Activated CD8-positive, alpha-beta T cell treated with anti-CD3 and anti-CD28 coated beads for 36 hours (primary cell): Measurements from ENCODE around the gene ANKRD63. TPM values are rescaled to one million over a fixed set of nuclear protein-coding genes. Genes with fewer than 3 reads are reported as not detected.

Experiments used
- ATAC-seq: fragments of 200-7000 bp; cut with Tn5 transposase; one replicate; pipeline ENCODE4 v1.10.0; 2021; ENCODE audit warnings: mild to moderate bottlenecking, moderate library complexity
- CTCF ChIA-PET: fragments of 350-600 bp; sonication (Branson Sonifier 250); formaldehyde crosslinking; loops from one replicate; lab custom pipeline; 2021; ENCODE audit warnings: antibody characterized with exemption; lab: Charles Lee
- POLR2A ChIA-PET: fragments of 350-600 bp; sonication (Branson Sonifier 250); formaldehyde crosslinking; loops from one replicate; lab custom pipeline; 2021; ENCODE audit warnings: antibody characterized with exemption; lab: Charles Lee
- DNase-seq: peaks from one replicate; pipeline ENCODE4 v3.0.0-alpha.2; 2020
- H3K27ac Mint-ChIP-seq: one replicate; pipeline ENCODE4 v1.8.0; 2021; ENCODE audit warnings: mild to moderate bottlenecking, mixed read lengths
- H3K27me3 Mint-ChIP-seq: one replicate; pipeline ENCODE4 v1.8.0; 2021; ENCODE audit warnings: mixed read lengths
- H3K36me3 Mint-ChIP-seq: one replicate; pipeline ENCODE4 v1.8.0; 2021; ENCODE audit warnings: low read depth, mixed read lengths
- H3K4me1 Mint-ChIP-seq: one replicate; pipeline ENCODE4 v1.8.0; 2021; ENCODE audit warnings: low read depth, mixed read lengths
- H3K4me3 Mint-ChIP-seq: one replicate; pipeline ENCODE4 v1.8.0; 2021; ENCODE audit warnings: mild to moderate bottlenecking, moderate library complexity, mixed read lengths
- H3K9me3 Mint-ChIP-seq: one replicate; pipeline ENCODE4 v1.8.0; 2021; ENCODE audit warnings: mixed read lengths
- CTCF ChIP-seq: fragments of 200-600 bp; IDR thresholded peaks from one replicate; pipeline ENCODE4 v1.8.0; 2022; ENCODE audit warnings: antibody characterized with exemption, mild to moderate bottlenecking
- intact Hi-C: fragments of 100-400 bp; cut with micrococcal nuclease; formaldehyde crosslinking; loops from one replicate; pipeline ENCODE4 v1.10.0; 2022
- total RNA-seq, 2 experiments: library from RNA; stranded (reverse); gene quantifications; one replicate each; pipeline ENCODE4 v1.2.3, GENCODE V29; 2021

ANKRD63 gene
- total RNA-seq, 2 experiments from 2014 or later: not detected

- H3K4me3 Mint-ChIP-seq: no peak overlapping the region
- H3K9me3 Mint-ChIP-seq: no peaks in the 10 kb centered on the region
- H3K4me1 Mint-ChIP-seq: peaks cover 7% of the 10 kb centered on the region
- DNase-seq (no peak), ATAC-seq (no peak)
- ChIA-PET POLR2A (no interaction called here), CTCF (interaction anchor here (1.0 kb wide), 1 partner anchor 29 kb away, joined by 3 read pairs; no protein-coding TSS in a partner anchor)
- H3K36me3 Mint-ChIP-seq: no peaks in the 10 kb centered on the region
- peaks cover 18% of the 10 kb centered on the region for H3K27me3 Mint-ChIP-seq
- intact Hi-C loops: no loop called here
- no peak overlapping the region for H3K27ac Mint-ChIP-seq
- no peak for TF ChIP-seq CTCF
Observed at GRCh38 chr15:40235201-40235885, 47.5 kb downstream of the ANKRD63 start.

GRCh38 chr15:40234783-40235182 is 48.1 kb downstream of the ANKRD63 start:
- POLR2A ChIA-PET: interaction anchor here (1.0 to 1.1 kb wide), 2 partner anchors 22 to 28 kb away, joined by 3 to 4 read pairs; no protein-coding TSS in a partner anchor
- Mint-ChIP-seq H3K4me1 (peaks cover 7% of the 10 kb centered on the region), H3K9me3 (no peaks in the 10 kb centered on the region), H3K27ac (no peak overlapping the region), H3K36me3 (no peaks in the 10 kb centered on the region), H3K27me3 (peaks cover 16% of the 10 kb centered on the region), H3K4me3 (no peak overlapping the region)
- no peak for ATAC-seq
- CTCF ChIA-PET: interaction anchor here (1.2 kb wide), 1 partner anchor 39 kb away, joined by 3 read pairs; no protein-coding TSS in a partner anchor
- DNase-seq: no peak
- TF ChIP-seq CTCF: no peak
- intact Hi-C loops: no loop called here

DNA sequence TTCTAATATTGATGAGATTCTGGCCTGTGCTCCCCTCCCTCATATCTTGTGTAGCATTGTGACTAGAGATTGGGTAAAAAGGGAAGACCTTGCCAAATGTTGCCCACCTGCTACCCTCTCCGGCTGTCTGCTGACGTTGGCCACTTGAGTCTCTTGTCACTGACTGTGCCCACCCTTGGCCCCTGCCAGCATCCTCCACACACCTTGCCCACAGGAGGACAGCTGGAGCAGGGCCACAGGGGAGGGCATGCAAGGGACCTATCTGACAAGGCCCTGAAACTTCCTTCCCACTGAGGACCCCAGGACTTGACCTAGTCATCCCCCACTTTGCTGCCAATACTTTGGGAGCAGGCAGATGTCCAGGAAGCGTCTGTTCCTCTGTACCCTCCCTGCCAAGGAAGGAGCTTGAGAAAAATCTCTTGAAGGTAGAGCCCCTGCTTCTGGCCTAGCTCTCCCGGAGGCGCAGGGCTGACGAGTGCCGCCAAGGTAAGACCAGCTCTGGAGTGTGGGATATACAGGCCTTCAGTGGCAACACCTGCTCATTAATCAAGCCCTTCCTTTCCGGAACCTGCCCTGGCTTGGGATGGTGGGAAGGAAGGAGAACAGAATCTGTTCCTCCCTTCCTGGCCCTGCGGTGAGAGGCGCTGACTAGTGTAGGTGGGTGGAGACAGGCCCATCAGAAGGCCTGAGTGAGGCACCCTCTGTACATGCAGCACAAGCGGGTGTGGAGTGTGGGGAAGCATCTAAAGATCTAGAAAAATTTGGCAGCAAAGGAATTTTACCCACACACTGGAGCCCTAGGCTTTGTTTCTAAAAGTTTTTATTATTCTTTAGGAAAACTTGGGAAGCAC is 48.9 kb downstream of the ANKRD63 start:
- DNase-seq: no peak
- no peaks in the 10 kb centered on the region for H3K9me3 Mint-ChIP-seq

DNA sequence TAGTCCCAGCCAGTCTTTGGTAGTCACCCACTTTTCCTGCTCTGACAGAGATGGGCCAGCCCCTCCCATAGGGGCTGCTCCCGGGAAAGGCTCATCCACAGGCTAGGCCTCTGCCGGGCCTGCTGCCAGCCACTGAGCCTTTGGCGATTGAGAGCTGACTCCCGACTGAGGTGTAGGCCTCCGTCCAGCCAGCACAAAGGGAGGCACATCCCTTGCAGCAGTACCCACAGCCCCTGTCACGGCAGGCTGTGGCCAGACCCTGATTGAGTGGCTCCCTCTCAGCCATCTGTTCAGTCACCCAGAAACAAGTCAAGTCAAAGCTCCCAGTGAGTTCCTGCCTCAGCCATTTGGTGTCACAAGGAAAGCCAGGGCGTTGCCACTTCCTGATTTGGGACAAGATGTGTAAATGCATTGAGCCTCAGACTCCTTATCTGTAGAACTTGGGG is 50.2 kb downstream of the ANKRD63 start:
- ChIA-PET POLR2A (no interaction called here), CTCF (interaction anchor here (0.6 to 3.5 kb wide), 2 partner anchors 41 to 75 kb away, joined by 3 to 22 read pairs; partner anchors contain the start of gene PLCB2)

More for the DNA sequence above, 48.9 kb downstream of the ANKRD63 start:
- intact Hi-C loops: no loop called here
- H3K27ac Mint-ChIP-seq: no peak overlapping the region
- TF ChIP-seq CTCF: no peak
- no peaks in the 10 kb centered on the region for H3K36me3 Mint-ChIP-seq
- CTCF ChIA-PET: interaction anchor here (1.2 kb wide), 1 partner anchor 40 kb away, joined by 3 read pairs; no protein-coding TSS in a partner anchor
- peaks cover 10% of the 10 kb centered on the region for H3K27me3 Mint-ChIP-seq
- H3K4me1 Mint-ChIP-seq: peaks cover 4% of the 10 kb centered on the region
- POLR2A ChIA-PET: interaction anchor here (1.0 to 1.1 kb wide), 2 partner anchors 22 to 29 kb away, joined by 3 to 4 read pairs; no protein-coding TSS in a partner anchor
- ATAC-seq: no peak
- no peak overlapping the region for H3K4me3 Mint-ChIP-seq

More for the DNA sequence above, 50.2 kb downstream of the ANKRD63 start:
- no peaks in the 10 kb centered on the region for H3K36me3 Mint-ChIP-seq
- no peaks in the 10 kb centered on the region for H3K9me3 Mint-ChIP-seq
- ATAC-seq (no peak), DNase-seq (no peak)
- peaks cover under 1% of the 10 kb centered on the region for H3K27me3 Mint-ChIP-seq
- no peak overlapping the region for H3K4me3 Mint-ChIP-seq
- no peak for TF ChIP-seq CTCF
- intact Hi-C loops: no loop called here
- no peak overlapping the region for H3K27ac Mint-ChIP-seq
- no peaks in the 10 kb centered on the region for H3K4me1 Mint-ChIP-seq

Other genes with a start within 250 kb of the ANKRD63 start
- gene SRP14, start 243.9 kb downstream of the ANKRD63 start, total RNA-seq: 100 to 1,000 TPM; 147 to 152 TPM
- 1 to 10 TPM; 4.2 to 4.3 TPM for gene BMF, start 174.2 kb downstream of the ANKRD63 start, total RNA-seq
- 10 to 100 TPM; 79.6 to 82.5 TPM for gene BUB1B, start 122.0 kb downstream of the ANKRD63 start, total RNA-seq
- gene PAK6, start 44.0 kb downstream of the ANKRD63 start, total RNA-seq: under 1 TPM; 0.67 to 0.83 TPM
- gene PLCB2, start 24.9 kb upstream of the ANKRD63 start, total RNA-seq: 10 to 100 TPM; 44.6 to 58.8 TPM
- gene INAFM2, start 40.6 kb upstream of the ANKRD63 start, total RNA-seq: 10 to 100 TPM; 15.0 to 16.9 TPM
- gene CCDC9B, start 57.9 kb upstream of the ANKRD63 start, total RNA-seq: 1 to 10 TPM; 1.4 to 2.3 TPM
- not detected for gene PHGR1, start 68.0 kb upstream of the ANKRD63 start, total RNA-seq
- gene DISP2, start 75.2 kb upstream of the ANKRD63 start, total RNA-seq: under 1 TPM; 0.09 to 0.20 TPM
- 10 to 100 TPM; 54.2 to 55.0 TPM for gene KNSTRN, start 99.7 kb upstream of the ANKRD63 start, total RNA-seq
- gene IVD, start 122.7 kb upstream of the ANKRD63 start, total RNA-seq: 10 to 100 TPM; 56.9 to 65.0 TPM
- 10 to 100 TPM; 14.7 to 17.6 TPM for gene BAHD1, start 157.9 kb upstream of the ANKRD63 start, total RNA-seq
- gene CHST14, start 187.9 kb upstream of the ANKRD63 start, total RNA-seq: 1 to 10 TPM; 4.3 to 5.1 TPM